HG03439 (cell line): ENCODE data around the gene SLC3A2.

Source experiments
- ATAC-seq: cut with Tn5 transposase; IDR thresholded peaks from one replicate; pipeline ENCODE4 v1.9.1; 2021; ENCODE audit warnings: mild to moderate bottlenecking, moderate library complexity; ENCODE audit not compliant: unreplicated experiment

Gene SLC3A2

GRCh38 chr11:62908468-62909072, 27.9 kb downstream of the SLC3A2 start:
- no peak for ATAC-seq

DNA sequence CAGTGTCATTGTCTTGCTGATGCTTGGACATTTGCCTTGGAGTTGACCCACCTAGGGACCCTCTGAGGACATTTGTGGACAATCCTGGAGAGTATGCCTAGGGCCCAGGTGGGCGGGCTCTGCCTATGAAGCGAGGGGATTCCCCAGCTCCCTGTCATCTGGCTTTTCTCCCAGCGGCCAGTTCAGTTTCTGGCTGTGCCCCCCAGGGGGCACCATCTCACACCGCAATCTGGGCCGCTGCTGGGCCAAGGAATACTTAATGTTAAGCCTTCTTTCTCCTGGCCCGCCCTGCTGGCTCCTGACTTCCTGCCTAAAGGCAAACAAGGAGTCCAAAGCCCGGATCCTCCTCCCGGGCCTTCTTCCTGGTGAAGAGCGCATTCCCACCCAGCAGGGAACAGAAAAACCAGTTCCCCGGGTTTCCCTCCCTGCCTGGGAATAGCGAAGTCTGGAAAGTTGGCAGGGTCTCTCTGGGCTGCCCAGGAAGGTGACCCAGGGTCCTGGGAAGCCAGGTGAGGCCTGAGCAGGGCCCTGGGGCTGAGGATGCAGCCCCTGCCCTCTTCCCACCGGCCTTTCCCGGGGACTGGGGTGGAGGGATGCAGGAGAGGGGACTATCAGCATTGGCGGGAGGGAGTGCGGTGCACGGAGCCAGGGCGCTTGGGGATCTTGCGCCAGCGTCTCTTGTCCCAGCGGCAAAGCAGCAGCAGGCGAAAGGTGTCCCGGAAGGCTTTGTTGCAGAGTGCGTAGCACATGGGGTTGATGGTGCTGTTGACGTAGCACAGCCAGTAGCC, 28.6 kb downstream of the SLC3A2 start:
- no peak for ATAC-seq

DNA sequence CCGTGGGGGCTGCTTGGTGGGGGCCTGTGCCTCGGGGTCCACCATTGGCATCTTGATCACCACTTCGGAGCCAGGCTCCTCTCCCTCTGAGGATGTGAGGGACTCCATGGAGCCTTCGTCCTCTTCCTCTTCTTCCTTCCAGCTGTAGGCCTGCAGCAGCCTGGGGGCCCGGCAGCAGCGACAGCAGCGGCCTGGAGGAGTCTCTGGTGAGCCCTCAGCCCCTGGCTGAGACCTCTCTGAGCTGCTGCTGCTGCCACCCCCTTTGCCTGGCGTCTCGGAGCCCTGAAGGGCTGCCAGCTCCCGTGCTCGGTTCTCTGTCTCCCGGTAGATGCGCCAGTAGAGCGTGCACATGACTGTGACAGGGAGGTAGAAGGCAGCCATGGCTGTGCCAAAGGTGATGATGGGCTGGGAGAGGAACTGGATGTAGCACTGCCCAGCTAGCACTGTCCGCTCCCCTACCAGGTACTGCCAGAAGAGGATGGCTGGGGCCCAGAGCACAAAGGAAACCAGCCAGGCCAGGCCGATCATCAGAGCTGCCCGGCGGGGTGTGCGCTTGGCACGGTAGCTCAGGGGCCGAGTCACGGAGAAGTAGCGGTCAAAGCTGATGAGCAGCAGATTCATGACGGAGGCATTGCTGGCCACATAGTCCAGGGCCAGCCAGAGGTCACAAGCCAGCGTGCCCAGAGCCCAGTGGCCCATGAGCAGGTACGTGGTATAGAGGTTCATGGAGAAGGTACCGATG, 29.6 kb downstream of the SLC3A2 start:
- ATAC-seq: no peak

DNA sequence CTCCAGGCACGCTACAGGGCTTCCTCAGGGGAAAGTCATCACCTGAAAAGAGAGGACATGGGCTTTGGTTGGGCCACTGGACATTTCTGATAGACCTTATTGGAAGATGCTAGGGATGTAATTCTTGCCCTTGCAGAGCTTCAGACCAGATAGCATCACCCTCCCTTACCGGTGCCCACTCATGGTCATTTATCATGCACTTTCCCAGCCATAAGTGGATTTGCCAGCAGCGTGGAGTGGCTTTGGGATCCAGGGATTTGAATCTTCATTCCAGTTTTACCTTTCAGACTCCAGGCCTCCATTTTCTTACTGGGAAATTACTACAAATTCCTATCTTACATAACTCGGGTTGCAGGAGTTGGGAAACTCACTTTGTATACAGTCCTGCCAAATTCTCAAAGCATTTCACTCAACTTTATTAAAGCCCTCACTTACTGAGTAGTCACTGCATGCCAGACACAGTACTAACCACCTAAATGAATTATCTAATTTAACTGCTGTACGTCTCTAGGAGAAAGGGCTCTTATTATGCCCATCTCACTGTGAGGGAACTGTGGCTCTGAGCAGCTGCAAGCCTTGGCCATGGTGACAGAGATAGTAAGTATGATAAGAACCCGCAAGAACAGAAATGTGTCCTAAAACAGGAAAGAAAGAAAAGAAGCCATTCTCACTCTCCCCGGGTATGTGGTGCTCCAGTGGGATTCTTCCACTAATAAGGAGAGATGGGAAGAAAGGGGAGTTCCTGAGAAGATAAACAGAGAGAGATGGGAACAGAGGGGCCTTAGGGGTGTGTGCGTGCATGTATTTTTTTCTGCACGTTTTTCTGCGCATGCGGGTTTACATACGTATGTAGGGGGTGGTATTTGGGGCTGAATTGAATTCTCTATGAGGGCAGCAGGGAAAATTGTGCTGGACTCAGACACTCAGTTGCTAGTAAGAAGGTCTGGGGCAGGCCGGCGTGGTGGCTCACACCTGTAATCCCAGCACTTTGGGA, 30.7 kb downstream of the SLC3A2 start:
- no peak for ATAC-seq

DNA sequence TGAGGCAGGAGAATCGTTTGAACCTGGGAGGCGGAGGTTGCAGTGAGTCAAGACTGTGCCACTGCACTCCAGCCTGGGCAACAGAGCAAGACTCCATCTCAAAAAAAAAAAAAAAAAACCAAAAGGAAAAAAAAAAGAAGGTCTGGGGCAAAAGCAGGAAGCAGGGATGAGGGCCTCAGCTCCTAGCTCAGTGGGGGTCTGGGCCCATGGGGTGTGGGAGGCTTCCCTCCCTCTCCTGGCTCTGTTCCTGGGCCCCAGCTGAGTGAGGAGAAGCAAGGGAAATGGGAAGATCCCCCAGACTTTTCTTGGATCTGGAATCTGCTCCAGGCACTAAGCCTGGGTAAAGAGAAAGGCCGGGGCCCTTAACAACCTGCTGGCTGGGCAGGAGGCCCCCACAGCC, 31.6 kb downstream of the SLC3A2 start:
- ATAC-seq: no peak

- no peak for ATAC-seq
Observed at GRCh38 chr11:62914416-62914815, 33.7 kb downstream of the SLC3A2 start.

GRCh38 chr11:62917906-62918502, 37.3 kb downstream of the SLC3A2 start:
- no peak for ATAC-seq

DNA sequence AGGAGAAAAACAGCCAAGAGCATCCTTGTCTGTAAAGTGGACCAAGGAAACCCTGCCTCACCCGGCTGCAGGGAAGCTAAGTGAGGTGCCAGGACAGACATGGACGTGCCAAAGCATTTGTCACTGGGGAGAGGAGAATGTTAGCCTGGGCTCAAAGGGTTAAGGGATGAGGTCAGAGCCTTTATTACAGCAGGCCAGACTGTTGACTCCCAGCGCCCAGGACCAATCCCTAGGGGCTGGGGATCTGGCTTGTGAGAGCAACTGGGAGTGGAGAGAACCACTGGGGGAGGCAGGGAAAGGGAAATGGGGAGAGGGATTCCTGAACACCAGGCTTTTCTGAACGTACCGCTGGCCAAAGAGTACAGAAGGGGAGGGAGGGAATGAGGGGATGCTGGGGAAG, 37.8 kb downstream of the SLC3A2 start:
- no peak for ATAC-seq

DNA sequence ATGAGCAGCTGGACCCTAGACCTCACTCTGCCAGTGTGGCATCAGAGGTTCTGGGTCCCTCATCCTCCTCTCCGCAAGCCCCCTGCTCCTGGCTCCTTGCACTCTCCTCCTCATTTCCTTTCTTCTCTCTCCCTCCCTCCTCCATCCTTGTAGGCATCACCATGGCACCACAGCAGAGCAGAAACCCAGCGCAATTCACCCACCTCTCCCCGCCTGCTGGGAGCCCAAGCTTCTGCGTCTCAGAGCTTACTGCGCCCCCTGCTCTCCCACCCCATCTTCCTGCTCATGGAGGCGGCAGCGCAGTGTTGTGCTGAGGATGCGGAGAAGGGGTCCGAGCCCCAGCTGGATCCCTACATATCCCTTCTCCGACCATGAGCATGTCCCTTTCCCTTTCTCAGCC, 38.8 kb downstream of the SLC3A2 start:
- ATAC-seq: no peak

DNA sequence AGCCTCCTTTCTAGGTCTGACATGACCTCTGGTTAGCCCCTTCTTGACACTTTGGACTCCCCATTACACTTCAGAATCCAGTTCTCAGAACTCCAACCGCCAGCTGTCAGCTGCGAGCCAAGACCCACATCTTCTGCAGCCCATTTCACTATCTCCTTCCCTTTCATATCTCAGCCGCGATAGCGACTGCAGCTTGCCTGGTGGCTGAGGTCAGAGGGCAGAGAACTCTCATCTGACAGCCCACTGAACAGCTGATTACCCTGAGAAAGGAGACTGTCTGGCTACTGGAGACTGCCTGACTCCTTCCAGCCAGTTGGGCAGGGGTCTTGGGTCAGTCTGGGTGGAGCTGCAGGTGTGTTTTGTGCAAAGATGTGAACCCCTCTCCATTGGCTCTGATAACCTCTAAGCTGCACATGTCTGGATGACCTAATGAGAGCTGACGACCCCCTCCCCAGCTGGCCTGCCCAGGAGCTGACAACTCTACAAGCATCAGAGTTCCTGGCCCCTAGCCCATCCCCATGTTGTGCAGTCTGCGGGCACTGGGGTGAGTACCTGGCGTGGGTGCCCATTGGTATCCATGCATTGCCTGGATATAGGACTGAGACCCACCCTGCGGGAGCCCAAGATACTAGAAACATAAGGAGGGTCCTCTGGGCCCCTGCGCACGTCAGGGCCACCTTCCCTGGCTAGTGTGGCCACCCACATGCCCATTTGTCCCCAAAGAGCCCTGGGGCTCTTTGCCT, 39.4 kb downstream of the SLC3A2 start:
- no peak for ATAC-seq

DNA sequence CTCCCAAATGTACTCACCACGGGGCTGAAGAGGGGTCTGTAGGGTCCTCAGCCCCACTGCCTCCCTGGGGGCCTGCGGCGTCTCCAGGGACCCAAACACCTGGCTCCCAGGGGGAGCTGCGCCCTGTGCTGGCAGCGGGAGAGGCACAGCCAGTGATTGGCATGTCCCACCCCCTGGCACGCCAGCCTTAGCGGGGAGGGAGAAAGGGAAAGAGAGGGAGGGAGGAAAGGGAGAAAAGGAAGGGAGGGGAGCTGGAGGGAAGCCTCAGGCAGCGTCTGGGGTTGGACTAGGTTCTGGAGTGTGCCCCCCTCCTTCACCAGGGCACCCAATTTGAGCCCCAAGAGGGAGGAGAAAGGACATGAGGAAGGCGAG, 40.5 kb downstream of the SLC3A2 start, which contains the start of gene CHRM1:
CHRM1 (minus strand) TSS at position 163 of the 372 bp plus-strand sequence. CDS start 10,263 bp downstream, outside the sequence.
- no peak for ATAC-seq

DNA sequence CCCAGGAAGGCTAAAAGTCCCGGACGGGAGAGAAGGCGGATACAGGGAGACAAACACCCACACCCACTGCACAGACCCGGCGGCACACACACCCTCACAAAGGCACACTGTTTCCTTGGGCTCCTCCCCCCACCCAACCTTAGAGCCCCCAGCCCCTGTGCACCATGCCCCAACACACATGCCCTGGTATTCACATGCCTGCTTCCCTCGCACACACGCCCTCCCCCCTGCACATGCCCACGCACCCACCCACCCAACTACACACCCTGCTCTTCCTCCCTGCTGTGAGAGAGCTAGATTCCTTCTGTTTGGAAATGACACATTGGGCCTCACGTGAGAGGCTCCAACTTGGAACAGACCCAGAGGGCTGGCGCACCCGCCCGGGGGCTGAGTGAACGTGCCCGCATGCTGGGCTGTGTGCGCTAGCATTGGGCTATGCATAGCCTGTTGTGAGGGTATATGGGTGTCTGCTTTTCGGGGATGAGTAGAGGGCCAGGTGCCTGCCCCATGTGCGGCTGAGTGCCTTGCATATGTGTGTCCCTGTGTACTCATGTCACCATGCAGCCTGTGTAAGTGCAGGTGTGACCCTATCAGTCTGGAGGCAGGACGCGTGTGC, 41.0 kb downstream of the SLC3A2 start:
- no peak for ATAC-seq

DNA sequence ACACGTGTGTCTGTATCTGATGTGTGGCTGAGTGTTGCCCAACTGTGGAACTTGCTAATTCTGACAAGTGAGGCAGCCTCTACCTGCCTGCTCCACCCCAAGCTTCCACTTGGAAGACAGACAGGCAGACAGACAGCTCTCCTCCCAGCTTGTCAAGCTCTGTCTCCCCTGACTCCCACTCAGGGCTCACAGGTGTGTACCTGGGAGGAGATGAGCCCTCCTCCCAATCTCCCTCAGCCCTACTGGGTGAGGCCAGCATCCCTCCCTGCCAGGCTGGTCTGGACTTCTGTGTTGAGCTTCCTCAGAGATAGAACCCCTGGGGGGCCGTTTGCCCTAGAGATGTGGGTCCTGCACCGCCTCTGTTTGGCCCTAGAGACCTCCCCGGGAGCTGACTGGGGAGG, 41.5 kb downstream of the SLC3A2 start:
- ATAC-seq: no peak

- no peak for ATAC-seq
Observed at GRCh38 chr11:62922653-62923431, 42.1 kb downstream of the SLC3A2 start.

DNA sequence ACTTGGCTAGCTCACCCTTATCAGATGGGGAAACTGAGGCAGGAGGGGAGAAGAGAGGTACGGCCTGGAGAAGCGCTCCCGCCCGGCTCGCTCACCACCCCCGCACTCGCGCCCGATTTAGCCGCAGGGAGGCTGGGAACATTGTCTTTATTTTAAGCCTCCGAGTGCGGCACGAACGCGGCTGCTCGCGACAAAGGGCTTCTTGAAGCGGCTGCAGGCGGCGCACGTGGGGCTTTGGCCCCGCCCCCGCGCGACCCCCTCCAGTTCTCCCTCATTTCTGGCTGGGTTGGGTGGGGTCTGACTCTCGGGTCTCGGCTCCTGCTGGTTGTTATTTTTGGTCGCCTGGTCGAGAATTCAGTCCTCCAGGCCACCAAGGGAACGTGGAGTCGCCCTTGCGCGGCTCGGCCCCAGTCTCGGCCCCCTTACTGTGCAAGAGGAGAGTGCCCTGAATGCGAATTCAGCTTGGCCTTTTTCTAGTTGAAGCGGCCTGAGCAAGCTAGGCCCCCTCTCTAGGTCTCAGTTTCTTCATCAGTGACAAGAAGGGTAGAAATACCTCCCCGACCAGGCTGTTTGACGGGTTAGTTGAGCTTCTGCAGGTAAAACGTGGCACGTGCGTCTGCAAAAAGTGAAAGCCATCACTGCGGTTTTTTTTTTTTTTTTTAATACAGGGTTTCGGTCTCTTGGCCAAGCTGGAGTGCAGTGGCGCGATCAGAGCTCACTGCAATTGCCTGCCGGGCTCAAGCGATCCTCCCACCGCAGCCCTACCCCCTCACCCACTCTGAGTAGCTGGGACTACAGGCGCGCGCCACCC, 43.1 kb downstream of the SLC3A2 start:
- ATAC-seq: no peak

DNA sequence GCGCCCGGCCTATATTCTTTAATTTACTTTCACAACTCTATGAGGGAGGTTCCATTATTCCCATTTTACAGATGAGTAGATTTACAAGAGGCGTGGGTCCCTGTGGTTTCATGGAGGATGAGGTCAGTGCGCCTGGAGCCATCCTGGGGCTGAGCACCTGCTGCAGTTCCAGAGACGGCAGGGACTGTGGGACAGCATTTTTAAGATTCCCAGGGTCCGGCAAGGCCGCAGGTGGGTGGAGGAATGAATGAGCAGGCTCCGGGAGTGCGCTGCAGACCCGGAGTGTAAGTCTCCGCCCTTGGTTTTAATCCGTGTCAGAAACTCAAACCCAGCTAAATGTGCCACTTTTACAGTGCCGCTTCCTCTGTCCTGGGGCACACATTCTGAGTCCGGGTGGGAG, 44.6 kb downstream of the SLC3A2 start:
- ATAC-seq: no peak
